ENCODE results near the gene TTLL12.
A peak's percentile ranks its signal among the peaks of the same experiment; 100 is the strongest.
"Not testable (repeated sequence)": the region's sequence is repeated elsewhere in the genome, so short reads cannot be mapped to it uniquely, and the experiment has no call there.

Gene TTLL12

DNA sequence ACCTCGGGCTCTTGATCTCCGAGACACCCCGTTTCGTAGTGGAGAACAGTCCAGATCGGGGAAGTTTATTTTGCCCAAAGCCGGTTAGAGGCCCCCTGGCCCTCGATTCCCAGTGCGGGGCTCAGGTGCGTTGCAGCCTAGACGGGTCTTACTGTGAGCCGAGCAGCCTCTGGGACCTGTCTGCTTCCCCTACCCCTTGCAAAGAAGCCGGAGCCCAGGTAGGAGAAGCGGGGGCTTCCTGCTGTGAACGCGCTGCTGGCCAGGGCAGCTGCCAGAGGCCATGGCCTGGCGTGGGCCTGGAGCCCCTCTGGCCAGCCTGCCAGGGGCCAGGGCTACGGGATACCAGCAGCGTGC, 35.0 kb downstream of the TTLL12 start:
- DNase-seq = peak; percentile 23

DNA sequence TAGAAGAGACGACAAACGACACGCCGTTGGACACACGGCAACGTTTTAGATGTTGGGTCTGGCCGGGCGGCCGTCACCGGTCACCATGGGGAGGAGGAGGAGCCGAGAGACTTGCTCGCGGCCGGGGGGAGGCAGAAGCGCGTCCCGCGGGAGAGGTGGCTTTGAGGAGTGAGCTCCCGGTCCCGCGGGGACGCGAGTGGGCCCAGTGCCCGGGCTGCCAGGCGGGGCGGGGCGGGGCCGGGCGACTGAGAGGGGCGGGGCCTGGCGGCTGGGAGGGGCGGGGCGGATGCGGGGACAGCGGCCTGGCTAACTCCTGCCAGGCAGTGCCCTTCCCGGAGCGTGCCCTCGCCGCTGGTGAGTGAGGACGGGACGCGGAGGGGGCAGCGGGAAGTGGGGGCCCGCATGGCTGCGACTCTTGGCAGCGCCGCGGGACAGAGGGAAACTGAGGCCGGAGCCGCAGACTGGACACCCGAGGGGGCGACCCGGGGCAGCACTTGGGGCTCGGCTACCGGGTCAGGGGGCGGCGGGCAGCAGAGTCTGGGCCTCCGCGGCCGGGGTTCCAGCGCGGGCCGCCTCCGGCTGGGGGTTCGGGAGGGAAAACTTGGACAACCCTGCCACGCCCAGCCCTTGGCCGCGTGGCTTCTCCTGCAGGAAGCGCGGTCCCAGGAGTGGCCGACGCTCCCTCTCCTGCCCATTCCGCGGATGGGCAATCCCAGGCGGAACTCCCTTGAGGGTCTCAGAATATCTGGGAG, 35.5 kb downstream of the TTLL12 start, which contains the start of gene TSPO:
Gene TSPO (plus strand): TSS at position 309 of the 752 bp plus-strand sequence. CDS start 7,680 bp downstream, outside the sequence.
- DNase-seq = peak; percentile 73

DNA sequence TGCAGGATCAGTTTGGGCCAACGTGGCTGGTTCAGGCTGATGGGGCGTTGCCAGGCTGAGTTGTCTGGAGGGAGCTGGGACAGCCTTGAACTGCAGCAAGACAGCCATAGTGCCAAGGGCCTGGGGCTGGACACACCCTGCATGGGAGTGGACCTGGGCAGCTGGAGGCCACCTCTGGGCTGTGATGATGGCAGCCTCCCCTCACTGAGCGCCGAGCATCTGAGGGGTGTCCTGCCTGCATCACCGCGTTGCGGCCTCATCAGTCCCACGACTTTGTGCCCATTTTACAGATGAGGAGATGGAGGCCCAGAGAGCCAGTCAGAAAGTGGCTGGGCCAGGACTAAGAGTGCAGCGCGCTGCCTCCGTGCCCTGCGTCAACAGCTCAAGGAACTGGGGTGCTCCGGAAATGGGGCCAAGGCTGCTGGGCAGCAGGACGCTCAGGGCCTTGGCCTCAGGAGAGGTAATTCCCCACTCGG, 36.2 kb downstream of the TTLL12 start:
- no peak for DNase-seq

DNA sequence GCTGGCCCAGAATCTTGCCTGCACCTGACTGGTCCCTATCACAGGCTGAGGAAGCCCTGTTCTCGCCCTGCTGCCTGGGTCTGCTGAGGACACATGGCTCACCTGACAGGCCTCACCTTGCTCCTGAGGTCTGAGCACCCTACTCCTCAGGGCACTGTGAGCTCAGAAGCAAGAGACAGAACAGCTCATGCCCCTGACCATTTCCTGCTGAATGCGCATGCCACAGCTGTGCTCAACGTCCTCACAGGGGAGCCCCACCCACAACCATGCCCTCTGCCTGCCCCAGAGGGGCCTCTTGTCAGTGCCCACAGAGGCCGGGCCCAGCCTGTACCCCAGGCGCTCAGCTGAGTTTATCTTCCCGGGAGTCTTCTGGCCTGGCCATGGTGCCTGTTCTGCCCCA, 38.4 kb downstream of the TTLL12 start:
- no peak for DNase-seq

DNA sequence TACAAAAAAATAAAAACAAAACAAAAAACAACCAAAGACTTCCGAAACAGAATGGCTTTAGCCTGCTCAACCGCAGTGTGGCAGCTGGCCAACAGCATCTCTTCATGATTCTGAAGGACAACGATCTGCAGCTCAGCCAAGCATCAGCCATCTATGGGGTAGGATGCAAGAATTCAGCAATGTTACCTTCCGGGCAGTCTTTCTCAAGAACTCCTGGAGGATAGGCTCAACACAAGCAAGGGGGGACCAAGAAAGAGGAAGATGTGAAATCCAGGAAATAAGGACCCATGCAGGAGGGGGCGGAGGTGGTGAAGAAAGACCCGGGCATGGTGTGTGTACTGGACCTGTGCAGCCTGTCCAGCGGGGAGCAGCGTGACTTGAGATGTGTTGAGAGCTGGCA, 39.1 kb downstream of the TTLL12 start:
- no peak for DNase-seq

DNA sequence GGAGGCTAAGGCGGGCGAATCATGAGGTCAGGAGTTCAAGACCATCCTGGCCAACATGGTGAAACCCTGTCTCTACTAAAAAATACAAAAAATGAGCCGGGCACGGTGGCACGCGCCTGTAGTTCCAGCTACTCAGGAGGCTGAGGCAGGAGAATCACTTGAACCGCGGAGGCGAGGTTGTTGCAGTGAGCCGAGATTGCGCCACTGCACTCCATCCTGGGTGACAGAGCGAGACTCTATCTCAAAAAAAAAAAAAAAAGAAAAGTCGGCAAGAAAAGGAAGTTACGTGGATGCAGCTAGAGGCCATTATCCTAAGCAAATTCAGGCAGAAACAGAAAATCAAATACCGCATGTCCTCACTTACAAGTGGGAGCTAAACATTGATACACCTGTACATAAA, 40.6 kb downstream of the TTLL12 start:
- not testable (repeated sequence) for DNase-seq

DNA sequence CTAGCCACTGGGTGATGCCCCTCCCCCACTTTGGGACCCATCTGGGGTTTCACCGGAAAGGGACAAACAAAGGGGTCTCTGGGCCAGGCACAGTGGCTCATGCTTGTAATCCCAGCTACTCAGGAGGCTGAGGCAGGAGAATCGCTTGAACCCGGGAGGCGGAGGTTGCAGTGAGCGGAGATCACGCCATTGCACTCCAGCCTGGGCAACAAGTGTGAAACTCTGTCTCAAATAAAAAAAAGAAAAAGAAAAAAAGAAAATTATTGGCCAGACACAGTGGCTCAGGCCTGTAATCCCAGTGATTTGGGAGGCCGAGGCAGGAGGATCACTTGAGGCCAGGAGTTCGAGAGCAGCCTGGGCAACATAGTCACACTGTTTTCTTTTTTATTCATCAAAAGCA, 41.6 kb downstream of the TTLL12 start:
- not testable (repeated sequence) for DNase-seq

DNA sequence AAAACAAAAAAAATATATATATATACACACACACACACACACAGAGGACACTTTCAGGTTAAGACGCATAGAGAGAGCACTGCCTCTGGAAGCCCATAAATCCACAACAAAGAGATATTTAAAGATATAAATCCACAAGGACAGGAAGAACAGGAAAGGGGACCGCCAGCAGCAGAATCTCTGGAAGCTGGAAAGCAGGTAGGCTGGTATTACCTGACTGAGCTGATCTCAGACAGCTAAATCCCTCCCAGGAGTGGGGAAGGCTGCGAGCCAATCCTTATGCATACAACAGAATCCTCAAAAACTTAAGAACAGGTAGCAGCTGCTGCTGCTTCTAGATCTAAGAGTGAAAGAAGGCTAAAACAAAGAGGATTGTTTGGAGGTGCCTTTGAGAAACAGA, 42.0 kb downstream of the TTLL12 start:
- DNase-seq = no peak

DNA sequence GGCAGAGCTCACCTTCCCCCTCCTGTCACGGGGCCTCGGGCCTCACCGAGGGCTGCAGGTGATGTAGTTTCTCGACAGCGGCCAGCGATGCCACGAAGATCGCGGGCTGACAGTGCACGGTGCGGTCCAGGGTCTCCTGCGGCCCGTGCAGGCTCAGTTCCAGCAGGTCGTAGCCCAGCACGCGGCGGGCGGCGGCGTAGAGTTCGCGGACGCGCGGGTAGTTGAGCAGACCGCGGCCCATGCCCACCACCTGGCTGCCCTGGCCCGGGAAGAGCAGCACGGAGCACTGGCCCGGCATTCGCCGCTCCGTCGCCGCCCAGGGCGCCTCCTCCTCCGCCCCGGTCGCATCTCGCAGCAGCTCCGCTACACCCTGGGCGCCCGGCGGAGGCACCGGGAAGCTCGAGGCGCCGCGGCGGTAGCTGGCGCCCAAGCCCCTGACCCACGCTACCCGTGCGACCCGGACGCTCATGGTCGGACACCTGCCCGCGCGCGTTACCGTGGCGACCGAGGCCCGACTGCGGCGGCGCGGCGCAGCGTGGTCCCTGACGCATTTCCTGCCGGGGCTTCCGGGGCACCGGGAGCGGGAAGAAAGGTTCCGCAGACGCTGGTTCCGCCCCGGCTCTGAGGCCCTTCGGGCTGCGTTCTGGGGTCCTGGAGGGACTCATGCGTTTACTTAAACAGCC, 43.9 kb downstream of the TTLL12 start, which contains the start of gene MCAT:
Gene MCAT (minus strand): TSS at position 519 of the 683 bp plus-strand sequence. CDS start 50 bp downstream, at position 469.
- peak; percentile 89 for DNase-seq

DNA sequence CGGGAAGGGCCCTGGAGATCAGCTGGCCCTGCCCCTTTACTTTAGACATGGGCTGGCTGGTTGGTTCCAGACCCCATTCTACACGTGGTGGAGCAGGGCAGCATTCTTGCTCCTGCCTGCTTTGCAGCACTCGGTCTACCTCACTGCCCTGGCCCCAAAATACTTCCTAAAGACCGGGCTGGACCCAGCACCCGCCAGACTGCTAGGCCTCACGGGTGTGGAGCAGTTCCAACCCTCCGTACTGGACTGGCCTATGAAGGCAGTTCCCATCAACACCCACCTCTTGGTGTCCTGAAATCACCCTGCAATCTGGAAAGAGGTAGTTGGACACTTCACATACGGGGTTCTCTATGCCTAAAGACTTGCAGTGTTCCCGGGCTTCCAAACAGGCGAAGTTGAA, 50.1 kb downstream of the TTLL12 start:
- DNase-seq = no peak

DNA sequence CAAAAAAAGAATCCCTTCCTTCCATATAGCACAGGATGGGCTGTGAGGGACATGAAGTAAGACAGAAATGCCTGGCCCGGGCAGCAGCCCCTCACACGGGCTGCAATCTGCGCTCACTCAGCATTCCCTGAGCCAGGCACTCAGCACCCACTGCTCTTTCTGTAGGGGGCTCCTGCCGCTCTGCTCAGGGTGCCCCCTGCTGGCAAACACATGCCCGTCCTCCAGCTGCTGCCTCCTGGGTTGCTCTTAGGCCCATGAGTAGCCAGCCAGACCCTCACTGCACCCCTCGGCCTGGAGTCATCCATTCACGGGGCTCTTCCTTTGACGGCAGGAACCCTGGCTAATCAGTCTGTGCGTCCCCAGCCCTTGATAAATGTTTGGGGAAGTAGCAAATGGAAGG, 50.7 kb downstream of the TTLL12 start:
- DNase-seq = peak; percentile 49

DNA sequence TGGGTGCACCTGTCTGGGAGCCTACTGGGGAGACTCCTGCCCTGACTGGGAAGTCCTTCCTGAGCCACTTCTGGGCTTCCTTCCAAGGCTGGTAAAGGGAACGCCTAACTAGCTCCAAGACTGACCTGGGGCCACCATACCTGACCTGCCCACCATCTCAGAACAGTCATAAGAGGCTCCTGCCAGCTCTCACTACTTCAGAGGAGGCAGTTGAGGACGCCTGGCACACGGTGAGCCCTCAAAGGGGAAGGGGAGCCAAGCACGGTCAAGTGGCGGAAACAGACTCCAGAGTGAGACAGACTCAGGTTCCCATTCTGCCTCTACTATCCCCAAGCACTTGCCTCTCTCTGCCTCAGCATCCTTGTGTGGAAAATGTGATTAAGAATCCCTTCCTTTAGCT, 51.4 kb downstream of the TTLL12 start:
- no peak for DNase-seq

DNA sequence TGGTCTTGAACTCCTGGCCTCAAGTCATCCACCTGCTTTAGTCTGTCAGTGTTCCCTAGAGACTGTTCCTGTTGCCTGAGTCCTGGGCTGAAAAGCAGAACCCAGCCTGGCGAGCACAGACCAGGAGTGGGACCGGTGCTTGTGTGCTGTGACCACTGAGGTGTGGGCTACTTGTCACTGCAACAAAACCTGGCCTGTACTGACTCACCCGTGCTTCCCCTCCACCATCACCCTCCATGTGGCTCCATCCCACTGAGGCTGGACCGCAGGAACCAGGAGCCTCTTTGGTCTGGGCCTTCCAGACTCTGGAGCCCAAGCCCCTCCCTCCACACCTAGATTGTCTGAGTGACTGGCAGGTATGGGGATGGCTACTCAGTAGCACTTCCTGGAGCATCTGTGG, 52.4 kb downstream of the TTLL12 start:
- no peak for DNase-seq

DNA sequence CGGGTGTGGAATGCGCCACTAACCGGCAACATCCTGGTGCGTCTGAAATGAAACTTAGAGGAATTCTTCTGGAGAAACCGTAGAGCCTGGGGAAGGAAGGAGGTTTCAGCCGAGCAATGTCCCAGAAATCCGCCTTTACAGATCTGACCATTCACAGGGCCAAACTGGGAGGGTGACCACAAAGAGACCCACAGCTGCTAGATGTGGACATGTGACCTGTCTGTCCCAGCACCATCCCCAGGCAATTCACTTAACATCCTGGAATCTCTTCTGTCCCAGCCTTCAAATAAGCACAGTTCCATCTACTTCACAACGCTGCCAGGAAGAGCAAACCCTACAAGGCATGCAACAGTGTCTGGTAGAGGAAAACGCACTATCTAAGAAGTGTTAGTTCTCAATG, 53.5 kb downstream of the TTLL12 start:
- DNase-seq = no peak

DNA sequence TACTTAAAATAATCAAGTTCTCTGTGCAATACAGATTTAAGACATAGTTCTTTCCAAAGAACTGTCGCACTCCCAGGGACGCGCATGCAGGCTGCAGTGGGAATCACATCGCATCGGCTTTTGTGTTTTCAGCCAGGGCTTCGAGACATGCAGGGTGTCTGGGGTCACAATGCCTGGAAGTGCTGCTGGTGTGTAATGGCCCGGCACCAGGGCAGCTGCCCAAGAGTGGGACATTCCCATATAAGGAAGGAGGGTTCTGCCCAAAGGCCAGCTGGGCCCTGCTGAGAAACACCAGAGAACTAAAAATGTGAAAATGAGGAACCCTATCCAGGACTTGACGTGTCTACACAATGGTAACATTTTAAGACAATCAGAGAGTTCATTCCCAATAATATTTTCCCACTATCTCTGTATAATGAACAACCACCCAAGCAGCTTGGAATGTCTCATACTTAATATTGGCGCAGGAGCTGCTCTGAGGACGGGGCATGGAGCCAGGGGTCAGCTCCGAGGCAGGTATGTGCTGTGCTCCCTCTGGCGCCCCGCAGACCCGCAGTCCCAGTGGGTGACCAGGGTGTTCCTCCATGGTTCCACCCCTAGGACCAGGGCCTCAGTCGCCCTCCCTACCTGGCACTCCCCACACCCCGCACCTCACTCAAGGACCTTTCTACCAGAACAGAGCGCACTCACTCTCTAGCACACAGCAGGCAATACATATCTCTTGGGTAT, 55.0 kb downstream of the TTLL12 start:
- no peak for DNase-seq

DNA sequence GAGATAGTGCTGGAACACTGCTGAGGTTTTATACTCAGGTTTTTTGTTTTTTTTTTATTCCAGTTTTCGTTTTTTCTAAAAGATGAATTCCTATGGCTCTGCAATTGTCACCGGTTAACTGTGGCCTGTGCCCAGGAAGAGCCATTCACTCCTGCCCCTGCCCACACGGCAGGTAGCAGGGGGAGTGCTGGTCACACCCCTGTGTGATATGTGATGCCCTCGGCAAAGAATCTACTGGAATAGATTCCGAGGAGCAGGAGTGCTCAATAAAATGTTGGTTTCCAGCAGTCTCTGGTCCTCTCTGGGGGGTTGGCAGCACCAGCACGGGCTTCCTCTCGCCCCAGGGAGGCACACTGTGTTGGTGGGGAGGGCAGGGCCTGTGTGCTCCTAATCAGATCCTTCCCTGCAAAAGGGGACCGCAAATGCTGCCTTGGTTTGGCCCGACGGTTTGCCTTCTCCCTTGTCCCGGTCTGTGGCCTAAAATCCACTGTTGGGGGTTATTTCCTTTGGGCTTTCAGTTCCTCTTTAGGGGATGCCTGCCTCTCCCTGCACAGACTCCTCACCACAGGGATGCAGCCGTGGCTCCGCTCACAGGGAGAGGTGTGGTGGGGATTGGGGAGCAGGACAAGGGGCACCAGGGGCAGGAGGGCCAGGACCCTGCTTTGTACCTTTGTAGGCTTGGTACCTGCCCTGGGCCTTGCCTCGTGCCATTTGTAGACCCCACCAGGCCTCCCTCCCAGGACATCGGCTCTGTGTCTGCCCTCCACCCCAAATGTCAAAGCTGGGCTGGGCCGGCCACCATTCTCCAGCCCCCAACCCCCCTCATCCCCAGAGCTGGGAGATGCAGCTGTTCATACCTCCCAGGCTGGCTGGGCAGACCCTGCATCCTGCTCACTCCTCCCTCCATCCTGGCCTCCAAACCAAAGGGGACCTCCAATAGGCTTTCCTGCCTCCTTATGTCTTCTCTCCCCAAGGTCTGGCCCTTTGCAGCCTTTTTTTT, 57.2 kb downstream of the TTLL12 start:
- DNase-seq = no peak

DNA sequence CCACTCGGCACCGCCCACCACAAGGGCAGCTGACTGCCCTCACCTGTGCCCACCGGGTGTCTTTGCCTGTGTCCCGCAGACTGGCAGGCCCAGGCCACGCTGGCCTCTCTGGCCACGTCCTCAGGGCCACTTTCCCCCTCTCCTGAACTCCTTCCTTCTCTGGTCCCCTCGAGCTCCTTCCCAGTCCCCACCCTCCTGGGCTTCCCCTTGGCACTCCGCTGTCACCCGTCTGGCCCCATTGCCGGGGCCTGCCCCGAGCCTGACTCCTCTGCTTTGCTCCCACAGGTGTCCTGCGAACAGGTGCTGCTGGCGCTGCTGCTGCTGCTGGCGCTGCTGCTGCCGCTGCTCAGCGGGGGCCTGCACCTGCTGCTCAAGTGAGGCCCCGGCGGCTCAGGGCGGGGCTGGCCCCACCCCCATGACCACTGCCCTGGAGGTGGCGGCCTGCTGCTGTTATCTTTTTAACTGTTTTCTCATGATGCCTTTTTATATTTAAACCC, 58.0 kb downstream of the TTLL12 start:
- DNase-seq = no peak

DNA sequence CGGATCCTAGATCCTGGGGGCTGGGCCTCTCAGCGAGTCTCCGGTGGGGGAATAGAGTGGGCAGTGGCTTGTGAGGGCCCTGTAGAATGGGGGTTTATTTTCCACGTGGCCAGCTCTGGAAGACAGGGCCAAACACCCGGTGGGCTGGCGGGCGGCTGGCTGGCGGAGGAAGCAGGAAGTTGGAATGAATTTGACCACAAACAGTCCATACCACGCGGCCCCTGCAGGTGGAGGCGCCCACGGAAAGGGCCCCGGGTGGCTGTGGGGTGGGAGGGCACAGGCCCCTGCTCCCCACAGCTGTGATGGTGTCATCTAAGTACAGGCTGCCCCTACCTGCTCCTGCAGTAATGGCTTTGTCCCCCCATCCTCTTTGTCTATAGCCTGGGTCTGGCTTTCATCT, 58.8 kb downstream of the TTLL12 start:
- no peak for DNase-seq

DNA sequence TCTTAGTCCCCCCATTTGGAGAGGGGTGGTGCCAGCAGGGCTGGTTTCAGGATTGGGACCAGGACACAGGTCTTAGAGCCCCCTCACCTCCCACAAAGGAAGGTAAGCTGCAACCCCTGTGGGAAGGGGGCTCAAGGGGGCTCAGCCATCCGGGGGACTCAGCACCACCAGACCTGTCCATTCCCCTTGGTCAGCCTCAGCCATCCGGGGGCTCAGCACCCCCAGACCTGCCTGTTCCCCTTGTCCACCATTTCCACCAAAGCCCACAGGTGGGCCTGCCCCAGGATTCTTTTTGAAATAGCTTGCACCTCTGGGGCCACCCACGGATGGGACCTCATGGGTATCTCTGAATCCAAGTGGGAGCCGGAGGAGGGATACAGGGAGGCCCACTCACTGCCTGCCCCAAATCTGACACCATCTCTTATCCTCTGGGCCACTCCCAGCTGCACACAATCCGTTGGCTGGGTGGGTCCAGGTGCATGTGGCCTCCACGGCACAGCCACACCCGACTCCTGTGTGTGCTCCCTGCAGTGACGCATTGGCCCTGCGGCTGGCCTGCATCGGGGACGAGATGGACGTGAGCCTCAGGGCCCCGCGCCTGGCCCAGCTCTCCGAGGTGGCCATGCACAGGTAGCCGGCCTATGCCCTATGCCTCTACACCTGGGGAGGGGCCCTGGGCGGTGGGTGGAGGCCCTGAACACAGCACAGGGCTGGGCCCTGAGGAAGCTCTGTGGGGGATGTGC, 59.6 kb downstream of the TTLL12 start:
- DNase-seq = no peak

DNA sequence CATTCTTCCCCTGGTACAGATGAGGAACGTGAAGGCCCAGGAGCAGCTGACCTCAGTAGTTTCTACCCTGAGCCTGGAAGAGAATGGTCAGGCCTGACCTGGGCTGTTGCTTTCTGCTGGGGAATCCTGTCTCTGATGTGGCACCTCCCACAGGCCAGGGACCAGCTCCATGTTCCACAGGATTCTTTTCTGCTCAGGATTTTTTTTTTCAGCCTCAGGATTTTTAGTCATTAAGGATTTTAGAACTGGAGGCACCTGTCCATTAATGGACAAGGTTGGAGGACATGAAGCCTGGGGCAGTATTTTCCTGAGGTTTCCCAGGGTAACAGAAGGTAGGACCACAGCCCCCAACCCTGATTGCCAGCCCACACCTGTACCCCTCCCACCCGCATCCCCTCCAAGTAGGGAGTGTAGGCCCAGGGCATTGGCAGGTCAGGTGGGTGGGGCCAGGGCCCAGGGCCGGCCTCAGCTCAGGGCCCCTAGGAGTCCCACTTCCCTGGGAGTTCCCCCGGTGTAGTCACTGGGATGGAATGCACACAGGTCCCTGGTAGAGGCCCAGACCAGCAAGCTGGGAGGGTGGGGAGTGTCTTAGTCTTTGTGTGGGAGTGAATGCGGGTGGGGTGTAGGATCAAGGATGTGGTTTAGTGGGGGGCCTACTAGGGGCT, 60.3 kb downstream of the TTLL12 start:
- no peak for DNase-seq

DNA sequence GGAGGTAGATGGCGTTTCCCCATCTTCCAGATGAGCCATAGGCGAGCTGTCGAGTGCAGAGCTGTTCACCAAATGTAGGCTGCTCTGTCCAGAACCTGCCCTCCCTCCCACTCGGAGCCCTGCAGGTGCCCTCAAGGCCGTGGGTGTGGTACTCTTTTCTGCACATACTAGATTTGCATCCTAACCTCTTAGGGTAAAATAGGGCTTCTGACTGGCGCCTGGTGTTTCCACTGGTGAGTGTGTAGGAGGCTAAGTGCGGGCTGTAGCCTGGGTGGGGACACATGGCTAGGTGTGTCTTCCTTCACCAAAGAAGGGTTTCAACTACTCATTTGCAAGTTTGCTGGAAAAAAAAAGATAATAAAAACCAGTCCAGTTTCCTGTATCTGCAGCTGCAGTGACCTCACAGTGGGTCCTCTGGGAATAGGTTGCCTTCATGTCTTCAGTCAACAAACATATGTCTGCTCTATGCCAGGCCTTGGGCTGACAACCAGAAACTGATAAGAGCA, 67.9 kb downstream of the TTLL12 start:
- DNase-seq = no peak
